Measurements from ENCODE around the gene ZBTB20.

GRCh38 chr3:115169808-115170207, 22.7 kb upstream of the ZBTB20 start:
- no peak for TF ChIP-seq POLR2A (IDR thresholded peaks at IDR 0.05)
- peak; percentile 21 to 70 (median 44) for TF ChIP-seq CTCF (IDR thresholded peaks at IDR 0.05)
